K562 (cell line): ENCODE measurements around the gene EGR1. TPM values are rescaled to one million over a fixed set of nuclear protein-coding genes. Genes with fewer than 3 reads are reported as not detected.
A peak's percentile ranks its signal among the peaks of the same experiment; 100 is the strongest.

Experiments
- ASH1L ChIP-seq: fragments of 450-650 bp; IDR thresholded peaks from 2 replicates; pipeline ENCODE4 v1.6.1; 2018; ENCODE audit warnings: borderline replicate concordance, mild to moderate bottlenecking, low read depth; ENCODE audit not compliant: partially characterized antibody
- CBFA2T3 ChIP-seq: fragments of 450-650 bp; IDR thresholded peaks from 2 replicates; pipeline ENCODE4 v1.6.1; 2017
- CREBBP ChIP-seq: IDR thresholded peaks from one replicate; pipeline ENCODE4 v1.6.1; 2012; ENCODE audit warnings: low read depth, mild to moderate bottlenecking, control low read depth, inconsistent platforms, low read length
- DIDO1 ChIP-seq: fragments of 450-650 bp; IDR thresholded peaks from 2 replicates; pipeline ENCODE4 v1.6.1; 2016; ENCODE audit warnings: low read depth, missing biosample characterization, missing genetic modification characterization
- FUS ChIP-seq: fragments of 200-400 bp; formaldehyde crosslinking; optimal IDR thresholded peaks from 2 replicates; pipeline ENCODE3; 2017; ENCODE audit warnings: low read depth, low read length
- GABPA ChIP-seq: fragments of 200-800 bp; sonication (Bioruptor generic); conservative IDR thresholded peaks from 2 replicates; pipeline ENCODE4 v1.6.1; 2016; ENCODE audit warnings: low read depth, missing genetic modification characterization, missing compliant biosample characterization
- HLTF ChIP-seq: fragments of 450-650 bp; IDR thresholded peaks from 2 replicates; pipeline ENCODE4 v1.6.1; 2016
- IFI16 ChIP-seq: fragments of 250-450 bp; sonication (Bioruptor Pico); IDR thresholded peaks from 2 replicates; pipeline ENCODE4 v2.1.2; 2022; ENCODE audit warnings: mild to moderate bottlenecking, inconsistent platforms
- KAT8 ChIP-seq: fragments of 450-650 bp; IDR thresholded peaks from 2 replicates; pipeline ENCODE4 v1.6.1; 2016; ENCODE audit warnings: low read depth, mild to moderate bottlenecking
- L3MBTL2 ChIP-seq: fragments of 450-650 bp; IDR thresholded peaks from 2 replicates; pipeline ENCODE4 v1.6.1; 2016; ENCODE audit warnings: mild to moderate bottlenecking, moderate library complexity
- NCOA4 ChIP-seq: fragments of 450-650 bp; IDR thresholded peaks from 2 replicates; pipeline ENCODE4 v1.6.1; 2018; ENCODE audit warnings: mild to moderate bottlenecking; ENCODE audit not compliant: partially characterized antibody
- NFATC3 ChIP-seq: fragments of 450-650 bp; IDR thresholded peaks from 2 replicates; pipeline ENCODE4 v1.6.1; 2017; ENCODE audit warnings: mild to moderate bottlenecking
- NUFIP1 ChIP-seq: fragments of 450-650 bp; IDR thresholded peaks from 2 replicates; pipeline ENCODE4 v1.6.1; 2018; ENCODE audit not compliant: partially characterized antibody
- PHB2 ChIP-seq: fragments of 450-650 bp; IDR thresholded peaks from 2 replicates; pipeline ENCODE4 v1.6.1; 2017; ENCODE audit warnings: low read depth
- POLR2AphosphoS5 ChIP-seq: IDR thresholded peaks from 2 replicates; pipeline ENCODE4 v1.6.1; 2011; ENCODE audit warnings: mild to moderate bottlenecking, low read depth, low read length, moderate library complexity; ENCODE audit not compliant: control insufficient read depth, insufficient read depth
- RBM25 ChIP-seq: fragments of 200-400 bp; formaldehyde crosslinking; IDR thresholded peaks from 2 replicates; pipeline ENCODE4 v1.6.1; 2018; ENCODE audit warnings: low read length, low read depth, moderate library complexity; ENCODE audit not compliant: severe bottlenecking
- RCOR1 ChIP-seq, 2 experiments: IDR thresholded peaks; 2 replicates each; pipeline ENCODE4 v1.6.1; 2012; ENCODE audit warnings: low read depth in 2 of 2, low read length in 2 of 2, borderline replicate concordance in 1 of 2, improper control_type of control experiment in 1 of 2
- RFX7 ChIP-seq: fragments of 250-450 bp; sonication (Bioruptor Pico); IDR thresholded peaks from 2 replicates; pipeline ENCODE4 v1.5.1; 2021; ENCODE audit warnings: mild to moderate bottlenecking
- SRSF7 ChIP-seq: fragments of 200-400 bp; formaldehyde crosslinking; optimal IDR thresholded peaks from 2 replicates; pipeline ENCODE3; 2017; ENCODE audit warnings: mild to moderate bottlenecking, low read depth, low read length
- polyA plus RNA-seq, 8 experiments: library from polyadenylated mRNA; depleted of rRNA in 4 of 8; stranded (reverse) in 5 of 8; unstranded in 3 of 8; fragments of >200 nt; fragmentation: Nextera tagmentation in 2 of 8; fragmentation: Illumina TruSeq in 1 of 8; extraction: Ambion mirVana in 2 of 8; extraction: Trizol in 1 of 8; gene quantifications; 2 replicates each; pipeline versions ENCODE4 v1.2.1 to v1.2.3, GENCODE V29; 2011 to 2014; ENCODE audit warnings: inconsistent platforms in 1 of 8, missing spikeins in 1 of 8
- total RNA-seq, 7 experiments: library from RNA; depleted of rRNA in 6 of 7; stranded (reverse); fragments of >200 nt in 6 of 7; fragmentation: Illumina TruSeq in 2 of 7; extraction: Trizol in 2 of 7; gene quantifications; 2 replicates each; pipeline versions ENCODE4 v1.2.1 to v1.2.3, GENCODE V29; 2011 to 2021; ENCODE audit warnings: low replicate concordance in 1 of 7
- TF ChIP-seq, protein P1 (sequence below): fragments of 450-650 bp; IDR thresholded peaks from one replicate; pipeline ENCODE4 v1.6.1; 2018; ENCODE audit warnings: mild to moderate bottlenecking, moderate library complexity; ENCODE audit not compliant: partially characterized antibody
- TF ChIP-seq, protein P2 (sequence below): fragments of 450-650 bp; formaldehyde crosslinking; IDR thresholded peaks from 2 replicates; pipeline ENCODE4 v1.4.0; 2020; ENCODE audit warnings: mild to moderate bottlenecking, moderate library complexity
- TF ChIP-seq, protein P3 (sequence below): fragments of 250-450 bp; sonication (Bioruptor Pico); IDR thresholded peaks from 2 replicates; pipeline ENCODE4 v1.8.0; 2021; ENCODE audit warnings: borderline replicate concordance, mild to moderate bottlenecking, moderate library complexity; ENCODE audit not compliant: poor library complexity, severe bottlenecking
- TF ChIP-seq, protein P4 (sequence below), 2 experiments: fragments of 250-450 bp in 1 of 2; fragments of 450-650 bp in 1 of 2; sonication (Bioruptor Pico) in 1 of 2; IDR thresholded peaks; 2 replicates each; pipeline versions ENCODE4 v1.6.1 to v1.8.0; 2016 to 2021; ENCODE audit warnings: mild to moderate bottlenecking in 2 of 2, moderate library complexity in 2 of 2, missing compliant biosample characterization in 1 of 2, missing genetic modification characterization in 1 of 2

Gene EGR1
- total and polyA plus RNA-seq, 9 of the 15 experiments (the other 6 are each of a cell fraction or from before 2014, with no cell fraction given), result 1.3 to 132 (median 21.5) TPM

DNA sequence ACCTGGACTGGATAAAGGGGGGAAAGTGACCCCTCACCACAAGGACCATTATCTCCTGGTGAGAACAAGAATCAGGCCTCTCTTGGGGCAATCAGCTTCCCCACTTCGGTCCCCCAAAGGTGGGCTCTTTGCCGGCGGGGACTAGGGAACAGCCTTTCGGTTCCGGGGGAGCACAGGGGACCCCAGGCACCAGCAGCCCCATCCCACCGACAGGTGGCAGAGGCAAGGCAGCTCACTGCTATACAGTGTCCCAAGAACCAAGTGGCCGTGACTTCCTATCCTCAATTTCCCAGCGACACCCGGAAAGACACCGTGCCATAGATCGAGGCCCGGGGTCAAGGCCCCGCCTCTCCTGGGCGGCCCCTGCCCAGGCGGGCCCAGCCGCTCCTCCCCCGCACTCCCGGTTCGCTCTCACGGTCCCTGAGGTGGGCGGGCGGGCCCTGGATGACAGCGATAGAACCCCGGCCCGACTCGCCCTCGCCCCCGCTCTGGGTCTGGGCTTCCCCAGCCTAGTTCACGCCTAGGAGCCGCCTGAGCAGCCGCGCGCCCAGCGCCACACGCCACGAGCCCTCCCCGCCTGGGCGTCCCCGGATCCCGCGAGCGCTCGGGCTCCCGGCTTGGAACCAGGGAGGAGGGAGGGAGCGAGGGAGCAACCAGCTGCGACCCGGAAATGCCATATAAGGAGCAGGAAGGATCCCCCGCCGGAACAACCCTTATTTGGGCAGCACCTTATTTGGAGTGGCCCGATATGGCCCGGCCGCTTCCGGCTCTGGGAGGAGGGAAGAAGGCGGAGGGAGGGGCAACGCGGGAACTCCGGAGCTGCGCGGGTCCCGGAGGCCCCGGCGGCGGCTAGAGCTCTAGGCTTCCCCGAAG, 655 bp upstream of the EGR1 start (continued):
- TF ChIP-seq, protein P1, sequence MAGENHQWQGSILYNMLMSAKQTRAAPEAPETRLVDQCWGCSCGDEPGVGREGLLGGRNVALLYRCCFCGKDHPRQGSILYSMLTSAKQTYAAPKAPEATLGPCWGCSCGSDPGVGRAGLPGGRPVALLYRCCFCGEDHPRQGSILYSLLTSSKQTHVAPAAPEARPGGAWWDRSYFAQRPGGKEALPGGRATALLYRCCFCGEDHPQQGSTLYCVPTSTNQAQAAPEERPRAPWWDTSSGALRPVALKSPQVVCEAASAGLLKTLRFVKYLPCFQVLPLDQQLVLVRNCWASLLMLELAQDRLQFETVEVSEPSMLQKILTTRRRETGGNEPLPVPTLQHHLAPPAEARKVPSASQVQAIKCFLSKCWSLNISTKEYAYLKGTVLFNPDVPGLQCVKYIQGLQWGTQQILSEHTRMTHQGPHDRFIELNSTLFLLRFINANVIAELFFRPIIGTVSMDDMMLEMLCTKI, result no peak
- TF ChIP-seq DIDO1 (tag) (no peak), POLR2AphosphoS5 (peak; percentile 21; the same call in 1 of the 2 replicates), PHB2 (no peak), CREBBP (no peak), KAT8 (no peak), RCOR1 (IDR thresholded peaks at IDR 0.05; ENCODE audit: borderline replicate concordance in 1 of 2, low read depth in 2 of 2, low read length in 2 of 2) (0 out of 4 replicates have a peak, but pooled peaks of 1 of the 2 experiments have one; percentile 46), CBFA2T3 (peak; percentile 58), NUFIP1 (no peak), IFI16 (no peak), NFATC3 (no peak), GABPA (peak; percentile 29), HLTF (0 out of 2 replicates have a peak, but pooled peaks have one; percentile 30), ASH1L (no peak), FUS (peak; percentile 2), SRSF7 (no peak), L3MBTL2 (peak; percentile 84), NCOA4 (no peak), RFX7 (CRISPR knock-in tag) (no peak), RBM25 (peak; percentile 68)
- TF ChIP-seq, protein P2, sequence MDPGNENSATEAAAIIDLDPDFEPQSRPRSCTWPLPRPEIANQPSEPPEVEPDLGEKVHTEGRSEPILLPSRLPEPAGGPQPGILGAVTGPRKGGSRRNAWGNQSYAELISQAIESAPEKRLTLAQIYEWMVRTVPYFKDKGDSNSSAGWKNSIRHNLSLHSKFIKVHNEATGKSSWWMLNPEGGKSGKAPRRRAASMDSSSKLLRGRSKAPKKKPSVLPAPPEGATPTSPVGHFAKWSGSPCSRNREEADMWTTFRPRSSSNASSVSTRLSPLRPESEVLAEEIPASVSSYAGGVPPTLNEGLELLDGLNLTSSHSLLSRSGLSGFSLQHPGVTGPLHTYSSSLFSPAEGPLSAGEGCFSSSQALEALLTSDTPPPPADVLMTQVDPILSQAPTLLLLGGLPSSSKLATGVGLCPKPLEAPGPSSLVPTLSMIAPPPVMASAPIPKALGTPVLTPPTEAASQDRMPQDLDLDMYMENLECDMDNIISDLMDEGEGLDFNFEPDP (CRISPR knock-in tag), result no peak
- TF ChIP-seq, protein P3, sequence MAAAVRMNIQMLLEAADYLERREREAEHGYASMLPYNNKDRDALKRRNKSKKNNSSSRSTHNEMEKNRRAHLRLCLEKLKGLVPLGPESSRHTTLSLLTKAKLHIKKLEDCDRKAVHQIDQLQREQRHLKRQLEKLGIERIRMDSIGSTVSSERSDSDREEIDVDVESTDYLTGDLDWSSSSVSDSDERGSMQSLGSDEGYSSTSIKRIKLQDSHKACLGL (CRISPR knock-in tag), result no peak
- TF ChIP-seq, protein P4, sequence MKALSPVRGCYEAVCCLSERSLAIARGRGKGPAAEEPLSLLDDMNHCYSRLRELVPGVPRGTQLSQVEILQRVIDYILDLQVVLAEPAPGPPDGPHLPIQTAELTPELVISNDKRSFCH (CRISPR knock-in tag; IDR thresholded peaks at IDR 0.05), result no peak
- TF ChIP-seq, protein P4 (tag; IDR thresholded peaks at IDR 0.05), result no peak
